Measurements from ENCODE around the gene IQCH. TPM values are rescaled to one million over a fixed set of nuclear protein-coding genes. Genes with fewer than 3 reads are reported as not detected.

Gene IQCH
- total and polyA plus RNA-seq, 2 donors (not counting 1 experiment from before 2014, with no cell fraction given), result 1.7 to 5.0 TPM

DNA sequence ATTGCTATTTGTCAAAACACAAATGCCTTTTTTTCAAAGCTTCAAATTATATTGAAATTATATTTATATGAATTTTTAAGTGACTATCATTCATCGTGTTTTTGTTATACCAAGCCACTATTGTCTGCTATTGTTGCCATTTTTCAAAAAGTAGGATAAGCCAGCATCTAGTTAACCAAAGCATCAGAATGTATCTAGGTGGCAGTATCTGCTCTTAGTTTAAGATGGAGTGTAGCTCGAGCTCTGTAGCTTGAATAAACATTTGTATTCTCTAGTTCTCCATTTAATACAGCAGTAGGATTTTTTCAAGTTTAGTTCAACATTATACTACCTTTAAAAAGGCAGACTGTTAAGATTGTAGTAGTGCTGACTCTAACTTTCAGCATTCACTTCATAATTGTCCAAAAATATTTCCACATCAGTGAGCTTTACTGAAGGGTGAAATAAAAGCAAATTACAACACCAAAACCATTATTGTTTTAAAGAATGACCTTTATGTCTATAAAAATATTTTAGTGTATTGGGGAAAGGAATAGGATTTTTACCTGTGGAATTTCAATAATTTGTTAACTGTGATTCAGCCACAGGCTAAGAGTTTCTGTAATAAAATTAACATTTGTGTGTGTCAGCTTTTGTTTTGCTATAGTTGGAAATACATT, 246.7 kb downstream of the IQCH start:
- H3K9ac ChIP-seq (ENCODE audit: insufficient read depth, low read length), result no peak overlapping the region
- H3K27me3 ChIP-seq (ENCODE audit: control insufficient read depth, insufficient read depth, low read length), result no peaks in the 10 kb centered on the region
- no peak overlapping the region for H2AFZ ChIP-seq (ENCODE audit: low read length)
- H3K4me3 ChIP-seq (replicated peaks in 1 of 4; ENCODE audit: control extremely low read depth in 1 of 4, insufficient read depth in 1 of 4, low read depth in 3 of 4, low read length in 4 of 4), result no peak overlapping the region
- no peak overlapping the region for H3K27ac ChIP-seq (ENCODE audit: insufficient read depth, low read length)
- no peaks in the 10 kb centered on the region for H3K79me2 ChIP-seq (ENCODE audit: control insufficient read depth, insufficient read depth, low read length)
- H3K4me1 ChIP-seq (ENCODE audit: control insufficient read depth, extremely low read depth, insufficient read depth, low read length), result no peaks in the 10 kb centered on the region
- no peaks in the 10 kb centered on the region for H3K36me3 ChIP-seq (ENCODE audit: control insufficient read depth, insufficient read depth, low read length)
- DNase-seq (ENCODE audit: low read depth in 2 of 2), result peak; percentile 36 to 76
- TF ChIP-seq EZH2 (IDR thresholded peaks at IDR 0.05; ENCODE audit: low read length, missing control alignments), result no peak
- TF ChIP-seq, protein P1, sequence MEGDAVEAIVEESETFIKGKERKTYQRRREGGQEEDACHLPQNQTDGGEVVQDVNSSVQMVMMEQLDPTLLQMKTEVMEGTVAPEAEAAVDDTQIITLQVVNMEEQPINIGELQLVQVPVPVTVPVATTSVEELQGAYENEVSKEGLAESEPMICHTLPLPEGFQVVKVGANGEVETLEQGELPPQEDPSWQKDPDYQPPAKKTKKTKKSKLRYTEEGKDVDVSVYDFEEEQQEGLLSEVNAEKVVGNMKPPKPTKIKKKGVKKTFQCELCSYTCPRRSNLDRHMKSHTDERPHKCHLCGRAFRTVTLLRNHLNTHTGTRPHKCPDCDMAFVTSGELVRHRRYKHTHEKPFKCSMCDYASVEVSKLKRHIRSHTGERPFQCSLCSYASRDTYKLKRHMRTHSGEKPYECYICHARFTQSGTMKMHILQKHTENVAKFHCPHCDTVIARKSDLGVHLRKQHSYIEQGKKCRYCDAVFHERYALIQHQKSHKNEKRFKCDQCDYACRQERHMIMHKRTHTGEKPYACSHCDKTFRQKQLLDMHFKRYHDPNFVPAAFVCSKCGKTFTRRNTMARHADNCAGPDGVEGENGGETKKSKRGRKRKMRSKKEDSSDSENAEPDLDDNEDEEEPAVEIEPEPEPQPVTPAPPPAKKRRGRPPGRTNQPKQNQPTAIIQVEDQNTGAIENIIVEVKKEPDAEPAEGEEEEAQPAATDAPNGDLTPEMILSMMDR (conservative IDR thresholded peaks at IDR 0.05 in 1 of 2, IDR thresholded peaks at IDR 0.05 in 1 of 2; ENCODE audit: low read depth in 1 of 2, low read length in 2 of 2), result peak; percentile 34 to 52
- H3K9me3 ChIP-seq (ENCODE audit: control insufficient read depth, insufficient read depth, low read depth, low read length), result no peaks in the 10 kb centered on the region
- H3K4me2 ChIP-seq (ENCODE audit: extremely low read depth, insufficient read depth, low read length), result no peak overlapping the region
- no peaks in the 10 kb centered on the region for H4K20me1 ChIP-seq (ENCODE audit: control insufficient read depth, extremely low read depth, insufficient read depth, low read length)

DNA sequence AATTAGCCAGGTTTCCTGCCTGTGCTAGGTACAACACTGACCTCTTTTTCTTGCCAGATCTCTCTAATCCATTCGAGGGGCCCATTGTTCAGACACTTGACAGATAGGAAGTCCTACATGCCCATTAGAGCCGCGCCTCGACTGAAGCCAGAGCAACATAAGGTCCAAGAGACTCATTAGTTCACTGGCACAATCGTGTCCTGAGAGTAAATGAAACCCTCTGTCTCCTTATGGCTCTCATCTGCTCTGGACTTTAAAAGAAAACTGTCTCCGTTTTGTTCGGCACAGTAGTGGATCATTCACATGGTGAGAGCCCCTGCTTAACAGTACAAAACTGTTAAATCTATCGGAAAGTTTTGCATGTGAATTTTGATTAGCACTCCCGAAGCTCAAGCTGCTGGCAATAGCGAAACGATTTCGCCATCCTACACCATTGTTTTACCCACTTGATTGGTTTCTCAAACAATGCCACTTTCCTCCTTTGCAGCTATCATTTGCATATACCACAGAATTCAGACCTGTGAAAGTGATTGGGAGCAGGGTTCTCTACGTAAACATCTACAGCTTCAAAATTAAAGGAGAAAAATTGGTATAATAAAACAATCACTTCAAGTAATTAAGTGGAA, 247.4 kb downstream of the IQCH start:
- Histone ChIP-seq H3K4me2 (ENCODE audit: extremely low read depth, insufficient read depth, low read length) (no peak overlapping the region), H3K36me3 (ENCODE audit: control insufficient read depth, insufficient read depth, low read length) (no peaks in the 10 kb centered on the region), H3K79me2 (ENCODE audit: control insufficient read depth, insufficient read depth, low read length) (no peaks in the 10 kb centered on the region), H3K4me3 (replicated peaks in 1 of 4; ENCODE audit: control extremely low read depth in 1 of 4, insufficient read depth in 1 of 4, low read depth in 3 of 4, low read length in 4 of 4) (no peak overlapping the region), H3K27ac (ENCODE audit: insufficient read depth, low read length) (no peak overlapping the region), H4K20me1 (ENCODE audit: control insufficient read depth, extremely low read depth, insufficient read depth, low read length) (no peaks in the 10 kb centered on the region), H2AFZ (ENCODE audit: low read length) (no peak overlapping the region), H3K9me3 (ENCODE audit: control insufficient read depth, insufficient read depth, low read depth, low read length) (no peaks in the 10 kb centered on the region), H3K4me1 (ENCODE audit: control insufficient read depth, extremely low read depth, insufficient read depth, low read length) (no peaks in the 10 kb centered on the region), H3K27me3 (ENCODE audit: control insufficient read depth, insufficient read depth, low read length) (no peaks in the 10 kb centered on the region), H3K9ac (ENCODE audit: insufficient read depth, low read length) (no peak overlapping the region)
- DNase-seq (ENCODE audit: low read depth in 2 of 2), result peak in 1 of 2 donors; percentile 7
- TF ChIP-seq, protein P1 (conservative IDR thresholded peaks at IDR 0.05 in 1 of 2, IDR thresholded peaks at IDR 0.05 in 1 of 2; ENCODE audit: low read depth in 1 of 2, low read length in 2 of 2), result no peak
- TF ChIP-seq EZH2 (IDR thresholded peaks at IDR 0.05; ENCODE audit: low read length, missing control alignments), result no peak

DNA sequence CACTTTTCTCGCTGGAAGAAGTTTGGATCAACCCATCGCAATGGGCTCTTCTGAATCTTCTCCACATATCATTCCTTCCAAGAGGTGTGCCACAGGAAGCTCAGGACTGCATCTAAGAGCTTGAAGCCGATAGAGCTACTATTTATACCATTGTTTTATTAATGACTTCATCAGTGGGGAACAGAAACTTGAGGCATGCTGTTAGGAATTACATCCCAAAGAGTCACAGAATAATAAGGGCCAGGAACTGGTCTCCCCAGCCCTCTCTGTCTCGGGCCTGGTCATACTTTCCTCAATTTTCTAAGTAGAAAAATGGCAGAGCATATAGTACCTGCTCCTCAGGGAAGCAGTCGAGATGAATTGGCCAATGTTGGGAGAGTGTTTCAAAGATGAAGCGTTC, 249.5 kb downstream of the IQCH start:
- Histone ChIP-seq H4K20me1 (ENCODE audit: control insufficient read depth, extremely low read depth, insufficient read depth, low read length) (no peaks in the 10 kb centered on the region), H3K4me1 (ENCODE audit: control insufficient read depth, extremely low read depth, insufficient read depth, low read length) (peaks cover 2% of the 10 kb centered on the region), H3K4me3 (replicated peaks in 1 of 4; ENCODE audit: control extremely low read depth in 1 of 4, insufficient read depth in 1 of 4, low read depth in 3 of 4, low read length in 4 of 4) (no peak overlapping the region), H3K4me2 (ENCODE audit: extremely low read depth, insufficient read depth, low read length) (no peak overlapping the region), H3K36me3 (ENCODE audit: control insufficient read depth, insufficient read depth, low read length) (no peaks in the 10 kb centered on the region), H3K9me3 (ENCODE audit: control insufficient read depth, insufficient read depth, low read depth, low read length) (no peaks in the 10 kb centered on the region), H2AFZ (ENCODE audit: low read length) (no peak overlapping the region), H3K9ac (ENCODE audit: insufficient read depth, low read length) (no peak overlapping the region), H3K79me2 (ENCODE audit: control insufficient read depth, insufficient read depth, low read length) (no peaks in the 10 kb centered on the region), H3K27me3 (ENCODE audit: control insufficient read depth, insufficient read depth, low read length) (no peaks in the 10 kb centered on the region), H3K27ac (ENCODE audit: insufficient read depth, low read length) (no peak overlapping the region)
- TF ChIP-seq EZH2 (IDR thresholded peaks at IDR 0.05; ENCODE audit: low read length, missing control alignments), result no peak
- TF ChIP-seq, protein P1 (conservative IDR thresholded peaks at IDR 0.05 in 1 of 2, IDR thresholded peaks at IDR 0.05 in 1 of 2; ENCODE audit: low read depth in 1 of 2, low read length in 2 of 2), result no peak
- peak in 1 of 2 donors; percentile 34 for DNase-seq (ENCODE audit: low read depth in 2 of 2)
